Stimulated activated CD4-positive, alpha-beta T cell treated with anti-CD3 and anti-CD28 coated beads, Interleukin-1b, Interleukin-23, amount 100 ng/mL, for 4 hours (primary cell): ENCODE measurements around the gene SEL1L2.
"Not testable (repeated sequence)": the region's sequence is repeated elsewhere in the genome, so short reads cannot be mapped to it uniquely, and the experiment has no call there.

Experiments used
- DNase-seq, 2 donors: peaks; one replicate each; pipeline ENCODE4 v3.0.0-alpha.2; 2020; ENCODE audit warnings: low read depth in 2 of 2

The SEL1L2 gene

GRCh38 chr20:13990465-13990864, at the start of gene SEL1L2:
Gene SEL1L2, minus strand, starts transcription at chr20:13990614. Its CDS starts 80 bp downstream, at chr20:13990534.
- no peak for DNase-seq

GRCh38 chr20:14036567-14036966, 46.2 kb upstream of the SEL1L2 start:
- no peak for DNase-seq

GRCh38 chr20:14033310-14033709, 42.9 kb upstream of the SEL1L2 start:
- no peak for DNase-seq

GRCh38 chr20:14030991-14031390, 40.6 kb upstream of the SEL1L2 start:
- DNase-seq = no peak

GRCh38 chr20:14012671-14013070, 22.3 kb upstream of the SEL1L2 start:
- DNase-seq = no peak

GRCh38 chr20:14009208-14009607, 18.8 kb upstream of the SEL1L2 start:
- DNase-seq = no peak

GRCh38 chr20:14005996-14006395, 15.6 kb upstream of the SEL1L2 start:
- DNase-seq = no peak

GRCh38 chr20:14000917-14001316, 10.5 kb upstream of the SEL1L2 start:
- DNase-seq = no peak

- DNase-seq = no peak
Measured at GRCh38 chr20:13996265-13996664, 5.9 kb upstream of the SEL1L2 start.

GRCh38 chr20:13995841-13996240, 5.4 kb upstream of the SEL1L2 start:
- DNase-seq = no peak

GRCh38 chr20:13995086-13995665, 4.8 kb upstream of the SEL1L2 start, which contains the start of gene MACROD2:
Gene MACROD2, plus strand, starts transcription at chr20:13995516.
- peak in 1 of 2 donors; percentile 23 for DNase-seq

- DNase-seq = not testable (repeated sequence)
Measured at GRCh38 chr20:13991955-13992354, 1.5 kb upstream of the SEL1L2 start.

- no peak for DNase-seq
Measured at GRCh38 chr20:13991311-13991710, 897 bp upstream of the SEL1L2 start.

GRCh38 chr20:13984211-13984610, 6.2 kb downstream of the SEL1L2 start:
- no peak for DNase-seq

GRCh38 chr20:13960525-13960924, 29.9 kb downstream of the SEL1L2 start:
- DNase-seq = no peak

- no peak for DNase-seq
Measured at GRCh38 chr20:13960119-13960518, 30.3 kb downstream of the SEL1L2 start.

- no peak for DNase-seq
Measured at GRCh38 chr20:13953227-13953626, 37.2 kb downstream of the SEL1L2 start.

GRCh38 chr20:13947719-13948118, 42.7 kb downstream of the SEL1L2 start:
- no peak for DNase-seq

- no peak for DNase-seq
Measured at GRCh38 chr20:13941031-13941430, 49.4 kb downstream of the SEL1L2 start.

- no peak for DNase-seq
Measured at GRCh38 chr20:13936781-13937576, 53.4 kb downstream of the SEL1L2 start.

GRCh38 chr20:13934992-13935894, 55.2 kb downstream of the SEL1L2 start:
- DNase-seq = no peak

- no peak for DNase-seq
Measured at GRCh38 chr20:13930281-13930680, 60.1 kb downstream of the SEL1L2 start.
